Measurements from ENCODE around the gene TRIP12. TPM values are rescaled to one million over a fixed set of nuclear protein-coding genes. Genes with fewer than 3 reads are reported as not detected.
A peak's percentile ranks its signal among the peaks of the same experiment; 100 is the strongest.
"Not testable (repeated sequence)": the region's sequence is repeated elsewhere in the genome, so short reads cannot be mapped to it uniquely, and the experiment has no call there.

The TRIP12 gene
- total RNA-seq, 1 donor from 2014 or later, result 211 TPM

DNA sequence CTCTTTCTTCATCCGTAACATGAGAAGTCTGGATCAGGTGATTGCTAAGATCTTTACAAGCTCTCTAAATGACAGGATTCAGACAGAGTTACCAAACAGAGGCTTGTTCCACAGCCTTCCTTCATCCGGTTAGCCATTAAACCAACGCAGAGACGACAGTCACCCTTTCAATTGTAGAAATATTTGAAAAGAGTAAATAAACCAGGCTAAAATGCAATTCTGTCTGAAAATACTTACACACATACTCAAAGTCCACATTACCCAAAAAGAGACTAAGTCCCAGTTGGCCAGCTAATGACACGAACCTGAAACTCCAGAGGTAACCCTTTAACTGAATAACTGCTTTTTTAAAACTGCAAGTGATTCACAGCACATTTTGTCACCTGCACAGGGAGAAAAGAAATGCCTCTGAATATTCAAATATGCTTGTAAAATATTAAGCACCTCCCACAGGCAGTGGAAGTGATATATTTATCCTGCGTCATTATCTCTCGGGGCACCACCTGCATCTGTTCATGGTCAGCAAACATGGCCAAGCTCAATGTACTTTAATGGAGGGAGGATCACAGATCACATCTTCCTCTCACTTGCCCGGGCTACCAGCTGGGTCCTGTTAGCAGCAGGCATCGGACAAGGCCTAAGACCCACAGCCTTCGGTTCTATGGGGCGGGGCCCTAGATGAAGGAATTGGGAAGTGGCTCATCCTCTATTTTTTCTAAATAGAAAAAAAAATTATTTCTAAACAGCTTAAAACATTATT is 168.7 kb downstream of the TRIP12 start:
- Histone ChIP-seq H3K9me3 (no peaks in the 10 kb centered on the region), H3K36me3 (no peaks in the 10 kb centered on the region), H3K27me3 (no peaks in the 10 kb centered on the region), H3K4me1 (no peaks in the 10 kb centered on the region), H3K27ac (no peak overlapping the region), H3K4me3 (no peak overlapping the region)
- ATAC-seq (peak; percentile 51), DNase-seq (no peak)
- TF ChIP-seq, protein P1, sequence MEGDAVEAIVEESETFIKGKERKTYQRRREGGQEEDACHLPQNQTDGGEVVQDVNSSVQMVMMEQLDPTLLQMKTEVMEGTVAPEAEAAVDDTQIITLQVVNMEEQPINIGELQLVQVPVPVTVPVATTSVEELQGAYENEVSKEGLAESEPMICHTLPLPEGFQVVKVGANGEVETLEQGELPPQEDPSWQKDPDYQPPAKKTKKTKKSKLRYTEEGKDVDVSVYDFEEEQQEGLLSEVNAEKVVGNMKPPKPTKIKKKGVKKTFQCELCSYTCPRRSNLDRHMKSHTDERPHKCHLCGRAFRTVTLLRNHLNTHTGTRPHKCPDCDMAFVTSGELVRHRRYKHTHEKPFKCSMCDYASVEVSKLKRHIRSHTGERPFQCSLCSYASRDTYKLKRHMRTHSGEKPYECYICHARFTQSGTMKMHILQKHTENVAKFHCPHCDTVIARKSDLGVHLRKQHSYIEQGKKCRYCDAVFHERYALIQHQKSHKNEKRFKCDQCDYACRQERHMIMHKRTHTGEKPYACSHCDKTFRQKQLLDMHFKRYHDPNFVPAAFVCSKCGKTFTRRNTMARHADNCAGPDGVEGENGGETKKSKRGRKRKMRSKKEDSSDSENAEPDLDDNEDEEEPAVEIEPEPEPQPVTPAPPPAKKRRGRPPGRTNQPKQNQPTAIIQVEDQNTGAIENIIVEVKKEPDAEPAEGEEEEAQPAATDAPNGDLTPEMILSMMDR (IDR thresholded peaks at IDR 0.05), result no peak
- intact Hi-C loops (cut with DNase I), result no loop called here

DNA sequence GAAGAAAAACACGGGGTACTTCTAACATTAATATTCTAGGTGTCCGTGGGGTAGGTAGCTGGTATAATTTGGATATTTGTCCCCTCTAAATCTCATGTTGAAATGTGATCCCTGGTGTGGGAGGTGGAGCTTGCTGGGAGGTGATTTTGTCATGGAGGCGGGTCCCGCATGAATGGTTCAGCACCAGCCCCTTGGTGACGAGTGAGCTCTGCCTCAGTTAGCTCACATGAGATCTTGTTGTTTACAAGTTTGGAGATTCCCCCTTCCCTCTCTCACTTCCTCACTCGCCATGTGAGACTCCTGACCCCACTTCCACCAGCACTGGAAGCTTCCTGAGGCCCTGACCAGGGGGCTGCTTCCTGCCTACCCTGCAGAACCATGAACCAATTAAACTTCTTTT is 172.0 kb downstream of the TRIP12 start:
- Histone ChIP-seq H3K27ac (no peak overlapping the region), H3K4me1 (no peaks in the 10 kb centered on the region), H3K27me3 (no peaks in the 10 kb centered on the region), H3K4me3 (no peak overlapping the region), H3K9me3 (no peaks in the 10 kb centered on the region), H3K36me3 (no peaks in the 10 kb centered on the region)
- intact Hi-C loops (cut with DNase I), result no loop called here
- TF ChIP-seq, protein P1 (IDR thresholded peaks at IDR 0.05), result no peak
- ATAC-seq (peak; percentile 36), DNase-seq (no peak)

DNA sequence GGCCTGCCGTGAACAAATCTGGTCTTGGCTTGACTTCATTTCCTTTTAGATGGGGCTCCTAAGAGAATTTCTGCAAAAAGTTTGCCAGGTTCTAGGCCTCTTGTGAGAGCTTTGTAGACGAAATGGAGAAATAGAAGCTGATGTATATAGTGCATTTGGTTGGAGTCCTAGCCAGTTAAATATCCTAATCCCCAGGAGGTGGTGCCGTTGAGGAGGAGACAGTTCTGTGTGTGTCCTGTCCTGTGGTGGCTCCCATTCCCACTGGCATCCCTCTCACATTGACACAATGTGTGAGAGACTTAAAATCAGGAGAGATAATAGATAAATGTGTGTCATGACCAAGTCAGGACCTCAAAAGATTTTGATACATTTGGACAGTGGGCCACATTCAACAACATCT is 172.9 kb downstream of the TRIP12 start:
- ATAC-seq, result no peak
- H3K4me1 ChIP-seq, result no peaks in the 10 kb centered on the region
- no peak overlapping the region for H3K27ac ChIP-seq
- no peaks in the 10 kb centered on the region for H3K27me3 ChIP-seq
- H3K4me3 ChIP-seq, result no peak overlapping the region
- TF ChIP-seq, protein P1 (IDR thresholded peaks at IDR 0.05), result no peak
- intact Hi-C loops (cut with DNase I), result no loop called here
- no peaks in the 10 kb centered on the region for H3K36me3 ChIP-seq
- DNase-seq, result no peak
- H3K9me3 ChIP-seq, result no peaks in the 10 kb centered on the region

DNA sequence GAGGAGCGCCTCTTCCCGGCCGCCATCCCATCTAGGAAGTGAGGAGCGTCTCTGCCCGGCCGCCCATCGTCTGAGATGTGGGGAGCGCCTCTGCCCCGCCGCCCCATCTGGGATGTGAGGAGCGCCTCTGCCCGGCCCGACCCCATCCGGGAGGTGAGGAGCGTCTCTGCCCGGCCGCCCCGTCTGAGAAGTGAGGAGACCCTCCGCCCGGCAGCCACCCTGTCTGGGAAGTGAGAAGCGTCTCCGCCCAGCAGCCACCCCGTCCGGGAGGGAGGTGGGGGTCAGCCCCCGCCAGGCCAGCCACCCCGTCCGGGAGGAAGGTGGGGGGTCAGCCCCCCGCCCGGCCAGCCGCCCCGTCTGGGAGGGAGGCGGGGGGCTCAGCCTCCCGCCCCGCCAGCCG is 179.1 kb downstream of the TRIP12 start:
- H3K36me3 ChIP-seq; H3K9me3 ChIP-seq; H3K4me3 ChIP-seq; intact Hi-C loops (cut with DNase I); DNase-seq; H3K27me3 ChIP-seq; H3K27ac ChIP-seq; ATAC-seq; H3K4me1 ChIP-seq: not testable (repeated sequence)

DNA sequence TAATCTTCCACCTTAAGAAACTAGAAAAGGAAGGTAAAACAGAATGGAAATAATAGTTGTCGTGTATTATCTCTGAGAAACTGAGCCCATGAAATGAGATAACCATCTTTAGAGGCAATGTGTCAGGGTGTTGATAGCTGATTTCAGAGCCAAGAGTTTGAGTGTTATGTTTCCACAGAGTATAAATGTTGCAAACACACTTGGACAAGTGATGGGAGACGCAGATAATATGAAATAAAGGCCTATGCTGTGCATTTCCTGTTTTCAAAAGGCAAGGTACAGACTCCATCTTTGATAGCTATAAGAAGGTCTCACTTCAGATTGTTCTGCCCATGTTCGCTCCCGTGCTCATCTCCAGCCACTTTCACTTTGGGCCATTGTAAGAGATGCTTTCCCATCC is 181.5 kb downstream of the TRIP12 start:
- ATAC-seq, result no peak
- intact Hi-C loops (cut with DNase I), result no loop called here
- Histone ChIP-seq H3K27me3 (no peaks in the 10 kb centered on the region), H3K4me1 (no peaks in the 10 kb centered on the region), H3K27ac (no peak overlapping the region), H3K4me3 (no peak overlapping the region), H3K36me3 (no peaks in the 10 kb centered on the region), H3K9me3 (peaks cover 6% of the 10 kb centered on the region)
- DNase-seq, result no peak
- TF ChIP-seq, protein P1 (IDR thresholded peaks at IDR 0.05), result no peak

DNA sequence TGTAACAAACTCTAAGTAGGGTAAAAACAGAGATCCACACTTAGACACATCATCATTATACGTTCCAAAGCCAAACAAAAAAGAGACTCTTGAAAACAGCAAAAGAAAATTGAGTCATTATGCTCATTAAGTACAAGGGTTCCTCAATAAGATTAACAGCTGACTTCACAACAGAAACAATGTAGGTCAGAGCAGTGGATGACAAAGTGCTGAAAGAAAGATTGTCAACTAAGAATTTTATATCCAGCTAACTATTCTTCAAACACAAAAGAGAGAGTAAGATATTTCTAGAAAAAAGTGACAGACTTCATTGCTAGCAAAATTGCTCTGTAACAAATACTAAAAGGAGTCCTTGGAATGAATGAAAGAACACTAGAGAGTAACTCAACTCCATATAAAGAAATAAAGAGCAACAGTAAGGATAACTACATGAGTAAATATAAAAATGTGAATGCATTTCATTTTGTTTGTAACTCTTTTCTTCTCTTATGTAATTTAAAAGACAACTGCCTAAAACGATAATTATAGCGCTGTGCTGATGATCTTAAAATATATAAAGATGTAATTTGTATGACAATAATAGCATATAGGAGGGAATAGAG is 183.7 kb downstream of the TRIP12 start:
- DNase-seq (no peak), ATAC-seq (no peak)
- Histone ChIP-seq H3K27me3 (no peaks in the 10 kb centered on the region), H3K4me1 (no peaks in the 10 kb centered on the region), H3K36me3 (no peaks in the 10 kb centered on the region), H3K27ac (no peak overlapping the region), H3K4me3 (no peak overlapping the region), H3K9me3 (peaks cover 6% of the 10 kb centered on the region)
- TF ChIP-seq, protein P1 (IDR thresholded peaks at IDR 0.05), result no peak
- intact Hi-C loops (cut with DNase I), result no loop called here
